ENCODE results near the gene KIT. TPM values are rescaled to one million over a fixed set of nuclear protein-coding genes. Genes with fewer than 3 reads are reported as not detected.

KIT gene
- total RNA-seq, 4 donors from 2014 or later, result 3.1 to 11.7 (median 7.9) TPM

DNA sequence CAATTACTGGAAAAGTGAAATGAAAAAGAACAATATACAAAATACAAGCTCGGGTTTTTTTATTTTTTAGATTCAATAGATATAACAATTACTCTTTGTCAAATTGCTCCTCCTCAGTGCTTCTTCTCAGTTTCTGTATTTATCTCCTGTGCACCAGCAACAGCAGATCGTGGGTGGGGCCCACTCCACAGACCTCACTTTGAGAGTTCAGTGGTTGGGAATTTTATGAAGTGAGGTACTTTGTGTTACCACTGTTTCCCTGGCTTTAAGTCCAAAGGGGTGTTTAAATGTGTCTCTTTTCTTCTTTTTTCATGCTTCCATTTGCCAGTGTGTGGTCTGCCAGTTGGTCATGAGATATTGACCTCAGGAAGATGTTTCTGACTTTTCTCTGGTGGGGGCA lies 54.4 kb downstream of the KIT start:
- no peak for DNase-seq (ENCODE audit: low spot score)
- no peak for TF ChIP-seq CTCF (IDR thresholded peaks at IDR 0.05)

DNA sequence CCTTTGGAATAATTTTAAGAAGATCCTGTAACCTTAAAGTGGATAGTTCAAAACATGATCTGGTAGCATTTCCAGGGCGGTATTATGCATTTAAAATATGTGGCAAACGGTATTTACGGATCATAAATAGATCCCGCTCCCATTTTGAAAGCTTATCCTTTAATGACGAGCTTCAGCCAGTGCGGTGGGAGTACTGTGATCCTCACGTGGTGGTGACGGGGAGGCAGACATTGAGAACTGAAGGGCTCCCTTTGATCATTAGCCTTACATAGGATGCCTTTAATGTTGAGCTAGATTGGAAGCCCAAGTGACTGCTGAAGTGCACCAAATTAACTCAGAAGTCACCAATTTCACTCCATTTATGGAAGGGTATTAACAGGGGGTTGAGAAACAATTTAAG lies 56.9 kb downstream of the KIT start:
- no peak for DNase-seq (ENCODE audit: low spot score)
- TF ChIP-seq CTCF (IDR thresholded peaks at IDR 0.05), result no peak
- ATAC-seq (ENCODE audit: low FRiP score), result no peak

More for the DNA sequence above, 54.4 kb downstream of the KIT start:
- ATAC-seq (ENCODE audit: low FRiP score), result no peak

GRCh38 chr4:54716478-54717065 lies 58.8 kb downstream of the KIT start:
- DNase-seq (ENCODE audit: low spot score) (no peak), ATAC-seq (ENCODE audit: low FRiP score) (no peak)
- TF ChIP-seq CTCF (IDR thresholded peaks at IDR 0.05), result no peak

DNA sequence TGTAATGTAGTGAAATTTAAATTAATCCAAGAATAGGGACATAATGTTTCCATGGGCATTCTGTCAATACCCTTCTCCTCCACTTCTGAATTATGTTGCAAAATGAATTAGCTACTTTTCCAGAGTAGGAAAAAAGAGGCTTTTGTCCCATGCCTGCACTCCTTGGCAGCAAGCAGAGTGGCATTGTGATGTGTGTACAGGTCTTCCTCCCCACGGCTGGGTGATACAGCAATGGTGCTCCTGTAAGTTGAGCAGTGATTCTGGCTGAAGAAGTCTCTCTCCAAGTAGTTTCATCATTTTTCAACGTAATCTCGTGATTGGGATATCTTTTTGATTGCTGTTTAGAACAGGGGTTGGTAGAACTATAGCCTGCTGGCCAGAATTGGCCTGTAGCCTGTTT lies 59.9 kb downstream of the KIT start:
- ATAC-seq (ENCODE audit: low FRiP score), result no peak

DNA sequence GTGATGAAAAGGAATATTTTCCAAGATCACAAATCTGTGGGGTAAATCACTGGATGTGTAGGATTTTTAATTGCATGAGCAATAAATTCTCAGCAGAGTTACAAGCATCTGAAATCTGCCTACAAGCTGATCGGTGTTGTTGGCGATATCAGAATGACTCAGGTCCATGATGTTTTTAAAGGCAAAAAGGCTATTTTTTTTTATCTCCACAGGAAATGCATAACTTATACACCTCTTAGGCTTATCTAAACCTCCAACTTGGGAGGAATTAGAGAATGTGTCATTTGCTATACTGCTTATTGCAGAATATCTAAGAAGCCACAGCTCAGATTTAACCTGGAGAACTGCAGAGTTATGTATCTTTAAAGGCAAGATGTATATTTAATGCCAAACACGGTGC lies 61.6 kb downstream of the KIT start:
- no peak for TF ChIP-seq CTCF (IDR thresholded peaks at IDR 0.05)
- DNase-seq (ENCODE audit: low spot score) (no peak), ATAC-seq (ENCODE audit: low FRiP score) (no peak)

More for the DNA sequence above, 59.9 kb downstream of the KIT start:
- no peak for DNase-seq (ENCODE audit: low spot score)
- no peak for TF ChIP-seq CTCF (IDR thresholded peaks at IDR 0.05)

- TF ChIP-seq CTCF (IDR thresholded peaks at IDR 0.05), result no peak
- no peak for ATAC-seq (ENCODE audit: low FRiP score)
Observed at GRCh38 chr4:54723220-54723619, 65.5 kb downstream of the KIT start.

DNA sequence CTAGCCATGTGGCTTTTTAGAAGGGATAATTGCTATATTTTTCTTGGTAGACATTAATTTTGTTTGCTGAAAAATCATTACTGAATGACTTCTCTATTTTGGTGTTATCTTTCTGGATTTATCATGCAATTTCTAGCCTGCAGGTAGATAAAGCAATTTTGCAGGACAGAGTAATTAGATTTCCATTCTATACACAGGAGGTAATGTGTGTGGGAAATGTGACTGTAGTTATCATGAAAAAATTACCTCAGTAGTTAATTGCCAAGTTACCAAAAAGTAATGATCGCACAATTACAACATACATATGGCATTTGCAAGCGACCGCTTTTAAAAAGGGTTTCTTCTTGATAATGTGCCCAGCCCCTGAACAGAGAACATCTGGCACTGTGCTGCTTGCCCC lies 66.1 kb downstream of the KIT start:
- DNase-seq (ENCODE audit: low spot score), result no peak
- TF ChIP-seq CTCF (IDR thresholded peaks at IDR 0.05), result no peak
- no peak for ATAC-seq (ENCODE audit: low FRiP score)

More at GRCh38 chr4:54723220-54723619, 65.5 kb downstream of the KIT start:
- DNase-seq (ENCODE audit: low spot score), result no peak

Measured in omental fat pad (tissue), 4 donors.